HUDEP-2 (cell line): ENCODE measurements around the gene PTK7.

ENCODE experiments used
- DNase-seq, 76 experiments: peaks; one replicate each; lab custom pipeline; 2025; ENCODE audit not compliant: unreplicated experiment in 76 of 76; lab: John Stamatoyannopoulos, UW

Gene PTK7

DNA sequence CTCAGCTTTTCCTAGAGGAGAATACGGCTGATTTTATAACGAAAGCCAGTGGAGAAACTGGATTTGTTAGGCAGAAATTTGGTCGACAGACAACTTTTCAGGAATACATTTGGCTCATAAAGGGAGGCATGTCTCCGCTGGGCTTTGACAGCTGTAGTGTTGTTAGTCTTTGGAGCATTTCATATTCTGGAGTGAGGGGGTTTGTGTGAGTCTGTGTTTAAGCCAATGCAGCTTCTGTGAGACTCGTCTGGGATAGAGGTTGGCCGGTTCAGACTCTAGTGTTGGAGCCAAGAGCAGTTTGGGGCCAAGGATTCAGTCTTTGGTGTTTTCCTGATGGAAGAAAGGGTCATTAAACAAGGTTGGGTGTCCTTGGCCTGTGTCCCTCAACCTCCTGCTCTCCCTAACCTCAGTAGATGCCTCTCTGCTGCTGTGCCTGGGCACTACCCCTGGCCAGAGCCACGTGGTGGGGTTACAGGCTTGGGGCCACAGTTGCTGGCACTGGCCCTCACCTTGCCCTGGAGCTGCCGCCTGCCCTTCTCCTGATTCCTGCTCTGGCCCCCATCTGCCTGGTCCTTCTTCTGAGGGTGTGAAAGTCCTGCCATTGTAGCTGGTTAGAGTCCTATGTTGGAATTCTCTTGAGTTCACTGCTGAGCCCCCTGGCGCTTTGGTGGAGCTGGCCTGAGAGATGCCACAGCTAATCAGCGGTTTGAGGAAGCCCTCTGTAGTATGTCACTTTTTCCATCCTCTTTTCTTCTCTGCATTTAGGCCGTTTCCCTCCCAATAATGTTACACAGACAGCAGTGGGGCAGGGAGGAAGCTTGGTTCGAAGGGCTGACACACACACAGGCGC lies 6.9 kb downstream of the PTK7 start:
- DNase-seq: peak in 1 of 76 experiments; percentile 18

DNA sequence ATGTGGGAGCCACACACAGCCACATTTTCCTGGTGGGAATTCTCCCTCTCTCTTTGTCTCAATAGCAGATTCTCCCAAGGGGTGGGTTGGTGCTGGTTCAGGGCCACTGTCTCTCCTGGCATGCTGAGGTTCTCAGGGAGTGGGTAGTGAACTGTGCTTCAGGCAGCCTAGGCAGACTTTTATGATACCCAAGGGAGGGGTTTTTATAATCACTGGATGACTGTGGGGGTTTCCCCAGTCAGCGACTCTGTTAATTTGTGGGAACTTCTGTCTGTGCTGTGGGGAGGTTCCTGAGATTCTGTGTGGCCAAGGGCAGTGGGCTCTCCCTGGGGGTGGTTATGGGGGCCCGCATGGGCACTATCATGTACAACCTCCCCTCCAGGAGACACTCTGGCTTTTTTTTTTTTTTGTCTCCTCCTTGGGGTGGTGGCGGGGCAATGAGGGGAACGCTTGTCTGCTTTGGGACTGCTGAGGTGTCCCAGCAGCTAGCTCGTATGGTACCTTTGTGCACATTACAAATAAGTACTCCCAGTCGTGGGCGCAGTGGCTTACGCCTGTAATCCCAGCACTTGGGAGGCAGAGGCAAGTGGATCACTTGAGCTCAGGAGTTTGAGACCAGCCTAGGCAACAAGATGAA lies 10.0 kb downstream of the PTK7 start:
- DNase-seq: no peak

DNA sequence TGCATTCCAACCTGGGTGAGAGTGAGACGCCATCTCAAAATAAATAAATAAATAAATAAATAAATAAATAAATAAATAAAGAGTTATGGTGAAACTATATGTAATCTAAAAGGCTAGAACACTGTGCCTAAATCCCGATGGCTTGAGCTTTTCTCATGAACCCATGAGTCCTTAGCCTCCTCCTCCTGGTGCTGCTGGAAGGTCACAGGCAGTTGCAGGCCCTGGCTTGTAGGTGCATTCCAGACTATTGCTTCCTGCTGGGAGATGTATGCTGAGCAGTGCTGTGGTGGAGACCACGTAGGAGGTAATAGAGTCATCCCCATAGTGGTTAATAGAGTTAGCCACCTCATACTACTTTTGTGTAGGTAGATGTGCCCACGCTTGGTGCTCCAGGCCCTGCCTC lies 12.5 kb downstream of the PTK7 start:
- no peak for DNase-seq

DNA sequence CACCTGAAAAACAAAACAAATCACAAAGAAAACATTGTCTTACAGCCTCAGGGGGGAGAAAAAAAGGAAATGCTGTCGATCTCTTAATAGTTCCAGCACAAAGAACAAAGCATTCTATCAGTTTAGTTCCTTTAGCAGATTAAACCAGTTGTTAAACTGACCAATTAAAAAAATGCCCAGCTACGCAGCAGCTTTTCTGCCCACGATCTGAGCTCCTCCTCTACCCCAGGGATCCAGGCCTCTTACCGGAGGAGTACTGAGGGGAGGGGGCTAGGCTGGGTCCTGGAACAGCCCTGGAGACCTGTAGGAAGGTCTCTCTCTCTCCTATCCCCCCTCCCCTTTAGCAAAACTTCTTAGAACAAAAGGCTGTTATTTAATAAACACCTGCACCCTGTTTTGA lies 13.4 kb downstream of the PTK7 start:
- DNase-seq: no peak

DNA sequence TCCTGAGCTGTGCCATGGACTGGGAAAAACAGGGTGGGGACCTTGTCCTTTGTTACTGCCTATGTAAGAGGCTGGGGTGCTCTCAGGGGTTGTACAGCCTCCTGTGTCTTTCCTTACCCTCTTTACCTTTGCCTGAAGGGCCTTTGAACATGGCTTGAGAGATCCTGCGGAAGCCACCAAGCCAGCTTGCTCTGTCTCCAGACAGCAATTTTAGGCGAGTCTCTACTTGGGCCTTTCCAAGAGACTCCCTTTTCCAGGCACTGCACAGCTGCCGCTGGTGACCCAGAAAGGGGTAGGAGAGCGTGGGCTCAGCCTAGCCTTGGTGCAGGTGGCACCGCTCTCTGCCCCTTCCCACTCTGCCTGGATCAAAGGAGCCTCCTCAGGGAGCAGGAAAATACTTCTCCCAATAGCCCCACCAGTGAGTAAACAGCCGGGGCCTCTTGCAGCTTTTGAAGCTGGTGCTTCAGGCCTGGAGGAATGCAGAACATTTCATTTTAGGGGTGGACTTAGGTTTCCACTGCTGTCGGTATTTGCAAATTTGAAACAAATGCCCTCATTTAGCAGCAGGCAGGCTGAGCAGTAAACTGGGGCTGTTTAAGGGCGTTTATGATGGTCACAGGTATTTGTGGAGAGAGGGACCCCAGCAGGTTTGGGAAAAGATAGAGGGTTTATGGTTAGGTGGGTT lies 13.9 kb downstream of the PTK7 start:
- DNase-seq: no peak

DNA sequence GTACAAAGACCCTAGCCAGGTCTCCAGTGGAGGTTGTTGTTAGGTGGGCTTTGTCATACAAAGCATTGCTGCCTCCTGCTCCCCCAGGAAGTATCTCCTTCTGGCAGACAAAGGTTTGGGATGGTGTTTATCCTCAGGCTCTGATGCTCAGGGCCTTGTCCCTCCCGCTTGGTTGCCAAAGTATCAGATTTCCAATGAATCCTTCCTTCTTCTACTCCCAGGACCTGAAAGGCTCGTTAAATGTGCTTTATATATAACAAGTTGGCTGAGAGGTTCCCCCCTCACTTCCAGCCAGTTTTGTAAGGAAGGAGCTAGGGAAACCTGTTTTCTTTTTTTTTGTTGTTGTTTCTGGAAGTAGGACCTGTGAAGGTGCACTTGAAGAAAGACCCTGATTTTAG lies 14.4 kb downstream of the PTK7 start:
- no peak for DNase-seq

DNA sequence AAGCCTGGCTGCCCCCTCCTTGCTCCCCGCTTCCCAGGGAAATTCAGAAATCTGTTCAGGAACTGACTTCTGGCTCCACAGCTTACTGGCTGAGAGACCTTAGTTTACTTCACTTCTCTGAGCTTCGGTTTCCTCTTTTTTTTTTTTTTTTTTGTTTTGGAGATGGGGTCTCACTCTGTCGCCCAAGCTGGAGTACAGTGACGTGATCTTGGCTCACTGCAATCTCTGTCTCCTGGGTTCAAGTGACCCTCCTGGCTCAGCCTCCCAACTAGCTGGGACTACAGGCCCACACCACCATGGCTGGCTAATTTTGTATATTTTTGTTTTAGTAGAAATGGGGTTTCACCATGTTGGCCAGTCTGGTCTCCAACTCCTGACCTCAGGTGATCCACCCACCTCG lies 14.9 kb downstream of the PTK7 start:
- no peak for DNase-seq

DNA sequence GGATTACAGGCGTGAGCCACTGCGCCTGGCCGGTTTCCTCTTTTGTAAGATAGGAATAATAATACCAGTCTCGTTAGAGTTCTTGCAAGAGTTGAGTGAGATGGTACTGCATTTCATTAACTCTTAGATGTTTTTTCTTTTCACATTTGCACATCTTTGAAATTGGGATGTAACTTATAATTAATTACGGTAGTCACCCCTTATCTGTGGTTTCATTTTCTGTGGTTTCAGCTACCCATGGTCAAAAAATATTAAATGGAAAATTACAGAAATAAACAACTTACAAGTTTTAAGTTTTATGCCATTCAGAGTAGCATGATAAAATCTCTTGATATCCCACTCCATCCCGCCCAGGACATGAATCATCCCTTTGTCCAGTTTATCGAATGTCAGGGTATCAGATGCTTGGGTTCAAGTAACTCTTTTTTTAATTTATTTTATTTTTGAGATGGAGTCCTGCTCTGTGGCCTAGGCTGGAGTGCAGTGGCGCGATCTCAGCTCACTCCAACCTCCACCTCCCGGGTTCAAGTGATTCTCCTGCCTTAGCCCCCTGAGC lies 15.4 kb downstream of the PTK7 start:
- DNase-seq: no peak

DNA sequence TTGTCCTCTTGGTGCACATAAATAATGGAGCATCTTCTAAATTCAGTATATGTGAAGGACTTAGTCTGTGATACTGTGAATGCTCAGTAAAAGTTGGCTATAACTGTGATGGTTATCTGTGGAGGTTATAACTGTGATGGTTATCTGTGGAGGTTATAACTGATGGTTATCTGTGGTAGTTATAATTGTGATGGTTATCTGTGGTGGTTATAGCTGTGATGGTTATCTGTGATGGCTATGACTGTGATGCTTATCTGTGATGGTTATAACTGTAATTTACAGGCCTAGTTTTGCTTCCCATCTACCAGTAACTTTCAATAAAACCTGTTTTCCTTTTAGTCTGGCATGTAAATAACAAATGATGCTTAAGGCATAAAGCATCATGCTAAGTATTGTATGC lies 16.5 kb downstream of the PTK7 start:
- no peak for DNase-seq

DNA sequence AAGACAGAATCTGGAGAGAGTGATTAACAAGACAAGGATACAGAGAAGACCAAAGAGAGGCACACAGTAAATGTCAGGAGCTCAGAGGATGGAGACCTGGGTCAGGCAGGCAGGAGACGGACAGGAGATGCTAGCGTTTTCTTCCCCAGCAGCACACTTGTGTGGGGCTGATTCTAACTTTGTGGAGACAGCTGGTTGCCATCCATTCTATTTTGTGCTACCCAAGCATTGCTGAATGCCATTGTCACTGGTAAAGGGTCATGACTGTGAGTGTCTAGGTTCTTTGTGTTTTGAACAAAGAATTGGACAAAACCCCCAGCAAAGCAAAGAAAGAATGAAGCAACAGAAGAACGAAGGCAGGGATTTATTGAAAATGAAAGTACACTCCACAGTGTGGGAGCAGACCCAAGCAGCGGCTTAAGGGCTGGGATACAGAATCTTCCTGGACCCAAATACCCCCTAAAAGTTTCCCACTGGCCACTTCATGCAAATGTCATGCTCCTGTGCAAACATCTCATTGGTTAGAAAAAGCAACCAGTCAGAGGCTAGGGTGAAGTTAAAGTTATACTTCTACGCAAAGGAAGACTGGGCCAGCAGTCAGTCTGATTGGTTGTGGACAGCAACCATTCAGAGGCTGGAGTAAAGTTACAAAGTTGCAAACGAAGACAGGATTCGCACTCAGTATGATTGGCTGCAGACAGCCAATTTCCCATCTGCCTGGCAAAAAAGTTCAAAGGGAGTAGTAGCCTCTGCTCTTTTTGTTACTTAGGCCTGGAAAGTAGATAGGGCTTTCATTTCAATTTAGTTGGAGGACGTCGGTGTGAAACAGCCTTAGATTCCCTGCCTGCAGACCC lies 17.5 kb downstream of the PTK7 start:
- DNase-seq: no peak

DNA sequence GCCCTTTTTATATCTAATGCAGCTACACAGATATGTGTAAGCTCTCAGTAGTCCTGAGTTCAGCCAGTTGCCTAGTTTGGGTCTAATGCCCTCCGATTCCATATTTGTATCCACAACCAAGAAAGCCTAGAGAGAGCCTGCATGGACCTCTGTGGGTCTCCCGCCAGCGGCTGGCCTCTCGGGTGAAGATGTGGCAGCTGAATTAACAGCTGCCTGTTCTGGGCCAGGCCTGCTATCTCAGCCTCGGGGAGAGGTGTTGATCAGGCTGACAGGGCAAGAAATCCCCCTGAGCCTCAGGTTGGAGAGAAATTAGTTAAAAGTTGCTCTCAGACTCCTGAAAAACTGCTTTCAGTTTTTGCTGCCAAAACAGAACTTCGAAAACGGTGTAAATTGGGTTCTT lies 19.8 kb downstream of the PTK7 start:
- no peak for DNase-seq

DNA sequence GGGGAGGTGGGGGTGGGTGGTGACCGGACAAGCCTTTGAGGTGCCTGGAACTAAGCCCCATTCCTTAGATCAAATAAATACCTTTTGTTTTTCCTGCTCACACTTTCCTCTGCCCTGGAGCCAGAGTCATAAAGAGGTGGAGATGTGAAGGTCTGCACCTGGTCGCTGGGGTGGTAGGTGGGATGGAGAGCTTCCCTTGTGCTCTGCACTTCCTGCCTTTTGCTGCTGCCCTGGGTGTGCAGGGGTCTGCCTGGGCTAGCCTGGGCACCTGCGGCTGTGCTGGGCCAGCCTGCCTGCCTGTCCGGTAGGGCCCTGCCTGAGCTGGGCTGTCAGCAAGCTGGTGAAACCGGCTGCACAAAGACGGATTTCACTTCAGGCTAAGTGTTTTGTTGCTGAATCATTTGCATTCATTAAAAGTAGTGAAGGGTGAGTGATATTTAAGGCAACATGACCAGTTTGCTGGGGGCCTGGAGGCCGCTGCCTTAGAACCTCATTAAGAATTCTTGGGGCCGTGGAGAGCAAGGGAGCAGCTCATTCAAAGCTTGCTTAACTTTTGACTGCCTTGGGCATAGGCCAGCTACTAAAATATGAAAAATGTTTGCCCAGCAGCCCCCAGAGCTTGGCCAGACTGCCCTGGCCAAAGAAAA lies 20.5 kb downstream of the PTK7 start:
- DNase-seq: no peak

DNA sequence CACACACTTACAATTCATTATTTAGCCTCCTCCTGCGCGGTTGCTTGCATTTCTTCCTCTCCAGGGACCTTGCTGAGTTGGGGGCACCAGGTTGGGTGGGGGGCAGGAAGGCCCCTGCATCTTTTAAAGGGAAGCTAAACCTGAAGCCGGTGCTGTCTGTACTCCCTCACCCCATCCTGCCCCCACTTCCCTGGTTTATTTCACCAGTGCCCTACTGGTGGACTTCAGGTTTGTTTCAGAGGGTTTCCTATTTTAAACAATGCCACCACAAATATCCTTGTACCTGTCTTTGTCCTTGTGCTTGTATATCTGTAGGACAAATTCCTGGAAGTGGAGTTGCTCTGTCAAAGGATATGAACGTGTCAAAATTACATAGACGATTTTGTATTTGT lies 21.0 kb downstream of the PTK7 start:
- DNase-seq: no peak

DNA sequence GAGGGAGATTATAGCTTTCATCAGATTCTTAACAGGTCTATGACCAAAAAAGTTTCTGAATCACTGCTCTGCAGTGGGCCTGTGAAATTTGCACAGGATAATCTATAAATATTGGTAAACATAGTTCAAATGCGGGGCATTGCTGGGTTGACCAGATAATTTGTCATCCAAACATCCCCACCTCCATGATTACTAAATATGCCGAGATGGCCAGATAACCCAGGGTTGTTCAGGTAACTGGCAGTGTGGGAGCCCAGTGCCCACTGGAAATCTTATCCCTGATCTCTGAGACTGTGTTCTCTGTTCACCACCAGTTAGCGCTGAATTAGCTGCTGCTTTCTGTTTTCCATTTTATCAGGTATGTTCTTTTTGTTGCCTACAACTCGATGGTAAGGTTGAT lies 21.4 kb downstream of the PTK7 start:
- DNase-seq: no peak

DNA sequence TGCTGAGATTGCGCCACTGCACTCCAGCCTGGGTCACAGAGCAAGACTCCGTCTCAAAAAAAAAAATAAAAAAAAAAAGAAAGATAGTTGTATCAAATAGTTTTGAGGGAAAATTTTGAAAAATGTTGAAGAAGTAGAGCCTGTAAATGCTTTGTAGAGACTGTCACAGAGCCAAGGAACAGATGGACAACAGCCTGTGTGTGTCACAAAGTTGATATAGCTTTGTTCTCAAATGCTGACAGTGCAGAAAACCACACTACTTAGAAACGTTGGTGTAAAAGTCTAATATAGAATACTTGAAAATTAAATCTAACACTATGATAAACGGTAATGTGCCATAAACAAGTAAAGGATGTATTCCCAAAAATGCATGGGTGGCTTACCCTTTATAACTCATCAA lies 25.4 kb downstream of the PTK7 start:
- DNase-seq: no peak

DNA sequence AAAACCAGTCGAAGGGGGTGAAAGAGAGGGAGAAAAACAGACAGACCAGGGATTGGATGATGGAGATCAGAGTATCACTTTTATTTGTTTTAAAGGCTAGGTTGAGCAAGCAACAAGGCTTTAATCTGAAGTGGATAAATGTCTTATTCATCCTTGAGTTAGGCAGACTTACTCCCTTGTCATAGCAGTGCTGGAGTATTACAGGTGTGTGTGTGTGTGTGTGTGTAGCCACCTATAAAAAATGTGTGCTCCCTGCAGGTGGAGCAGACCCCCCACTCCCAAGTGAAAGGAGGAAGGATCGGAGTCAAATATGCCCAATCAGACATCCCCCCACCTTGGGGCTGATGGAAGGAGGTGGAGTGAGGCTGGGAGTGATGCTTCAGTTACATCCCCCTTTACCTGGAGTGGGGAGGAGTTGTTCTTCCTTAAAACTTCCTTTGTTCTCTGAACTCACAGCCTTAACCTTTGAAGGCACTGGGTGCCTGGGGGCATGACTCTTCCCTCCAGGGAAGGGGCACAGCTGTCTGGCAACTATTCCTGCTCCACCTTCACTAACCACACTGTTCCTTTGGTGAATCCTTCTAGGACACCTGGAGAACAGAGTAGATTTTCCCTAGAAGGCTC lies 27.3 kb downstream of the PTK7 start:
- DNase-seq: no peak

DNA sequence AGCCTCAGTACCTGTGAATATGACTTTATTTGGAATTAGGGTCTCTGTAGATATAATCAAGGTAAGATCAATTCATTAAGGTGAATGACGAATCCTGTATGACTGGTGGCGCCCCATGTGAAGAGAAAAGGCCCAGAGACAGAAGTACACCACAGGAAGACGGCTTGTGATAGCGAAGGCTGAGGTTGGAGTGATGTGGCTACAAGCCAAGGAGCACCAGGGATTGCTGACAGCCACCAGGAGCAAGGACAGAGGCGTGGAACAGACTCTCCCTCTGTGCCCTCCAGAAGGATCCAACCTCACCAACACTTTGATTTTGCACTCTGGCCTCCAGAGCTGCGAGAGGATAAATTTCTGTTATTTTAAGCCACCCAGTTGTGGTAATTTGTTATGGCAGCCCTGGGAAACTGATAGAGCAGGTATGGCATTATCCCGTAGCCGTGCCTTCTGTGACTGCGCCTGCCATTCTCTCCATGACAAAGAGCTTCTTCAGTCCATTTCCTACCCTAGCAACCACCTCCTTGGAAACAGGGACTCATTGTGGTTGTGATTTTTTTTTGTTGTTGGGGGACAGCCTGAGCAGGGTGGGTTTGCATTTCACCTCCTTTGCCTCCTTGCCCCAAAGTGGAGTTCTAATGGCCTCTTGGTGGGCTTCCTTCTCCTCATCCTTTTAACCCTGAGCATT lies 29.6 kb downstream of the PTK7 start:
- DNase-seq: peak in 1 of 76 experiments; percentile 6

DNA sequence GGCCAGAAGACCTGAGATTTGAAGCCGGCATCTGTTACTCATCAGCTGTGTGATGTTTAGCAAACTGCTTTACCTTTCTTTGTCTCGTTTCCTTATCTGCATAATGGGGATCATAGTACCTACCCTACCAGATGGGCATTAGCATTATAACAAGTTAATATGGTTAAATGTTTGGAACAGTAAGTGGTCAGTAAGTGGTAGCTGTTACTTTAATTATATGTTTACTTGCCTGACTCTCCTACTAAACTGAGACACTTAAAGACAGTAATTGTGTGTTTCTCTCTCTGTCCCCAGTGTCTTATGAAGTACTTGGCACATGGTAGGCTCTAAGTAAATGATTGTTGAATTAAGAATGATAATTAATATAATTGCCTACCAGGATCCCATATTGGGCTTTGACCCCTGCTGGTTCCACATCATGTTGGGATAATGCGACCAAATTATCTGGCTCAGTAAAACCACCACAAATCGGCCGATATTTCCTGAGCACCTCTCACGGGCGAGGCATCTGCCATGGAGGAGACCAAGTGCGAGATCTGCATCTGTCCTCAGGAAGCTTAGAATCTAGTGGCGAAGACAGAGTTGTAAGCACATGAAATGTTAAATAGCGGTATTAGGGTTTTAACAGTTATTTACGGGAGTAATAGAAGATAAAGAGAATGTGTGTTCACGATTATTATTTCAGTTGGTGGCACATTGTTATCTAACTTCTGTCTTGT lies 31.4 kb downstream of the PTK7 start:
- DNase-seq: no peak
